ENCODE results near the gene PCSK1N. TPM values are rescaled to one million over a fixed set of nuclear protein-coding genes. Genes with fewer than 3 reads are reported as not detected.

PCSK1N gene
- total and polyA plus RNA-seq, 9 of the 15 experiments (the other 6 are each of a cell fraction or from before 2014, with no cell fraction given) = 0.07 to 0.55 (median 0.54) TPM; not detected in 6

- TF ChIP-seq NR2C2 (CRISPR knock-in tag; IDR thresholded peaks at IDR 0.05) = no peak
- TF ChIP-seq NR2C2 (tag; IDR thresholded peaks at IDR 0.05) = peak; percentile 1; the same call in 1 of the 2 replicates
- TF ChIP-seq ZNF512 (tag; IDR thresholded peaks at IDR 0.05) = peak; percentile 50; the same call in 1 of the 2 replicates
- 0 out of 2 replicates have a peak, but pooled peaks have one; percentile 27 for TF ChIP-seq MTA2 (IDR thresholded peaks at IDR 0.05; ENCODE audit: low read depth)
- 0 out of 2 replicates have a peak, but pooled peaks have one; percentile 65 for TF ChIP-seq ZBTB26 (CRISPR knock-in tag; IDR thresholded peaks at IDR 0.05)
Observed at GRCh38 chrX:48787505-48788443, 47.6 kb downstream of the PCSK1N start (continued).

Measured in K562 (cell line).